WTC11 (cell line): ENCODE measurements around the gene LAMA2.

Experiments used
- ATF2 ChIP-seq: sonication (generic); formaldehyde crosslinking; IDR thresholded peaks from 2 replicates; pipeline ENCODE4 v1.8.1; 2022; ENCODE audit warnings: low read depth, missing genetic modification reagents, borderline replicate concordance
- CDX4 ChIP-seq: fragments of 250-450 bp; sonication (Bioruptor Pico); IDR thresholded peaks from 2 replicates; pipeline ENCODE4 v1.9.0; 2021; ENCODE audit warnings: moderate library complexity, mild to moderate bottlenecking, inconsistent platforms, borderline replicate concordance
- CREM ChIP-seq: sonication (generic); formaldehyde crosslinking; IDR thresholded peaks from 2 replicates; pipeline ENCODE4 v1.8.1; 2022; ENCODE audit warnings: mild to moderate bottlenecking, missing genetic modification reagents, moderate library complexity
- CTCF ChIP-seq: fragments of 200-600 bp; IDR thresholded peaks from 2 replicates; pipeline ENCODE4 v1.8.0; 2022; ENCODE audit warnings: antibody characterized with exemption
- ESRRA ChIP-seq: sonication (generic); formaldehyde crosslinking; IDR thresholded peaks from 2 replicates; pipeline ENCODE4 v1.8.1; 2022; ENCODE audit warnings: mild to moderate bottlenecking, missing genetic modification reagents, borderline replicate concordance
- SMAD4 ChIP-seq: sonication (generic); formaldehyde crosslinking; IDR thresholded peaks from 2 replicates; pipeline ENCODE4 v1.8.0; 2022; ENCODE audit warnings: mild to moderate bottlenecking, missing genetic modification reagents
- TF ChIP-seq, protein P1 (sequence below): sonication (generic); formaldehyde crosslinking; IDR thresholded peaks from 2 replicates; pipeline ENCODE4 v1.8.0; 2023; ENCODE audit warnings: missing genetic modification reagents

DNA sequence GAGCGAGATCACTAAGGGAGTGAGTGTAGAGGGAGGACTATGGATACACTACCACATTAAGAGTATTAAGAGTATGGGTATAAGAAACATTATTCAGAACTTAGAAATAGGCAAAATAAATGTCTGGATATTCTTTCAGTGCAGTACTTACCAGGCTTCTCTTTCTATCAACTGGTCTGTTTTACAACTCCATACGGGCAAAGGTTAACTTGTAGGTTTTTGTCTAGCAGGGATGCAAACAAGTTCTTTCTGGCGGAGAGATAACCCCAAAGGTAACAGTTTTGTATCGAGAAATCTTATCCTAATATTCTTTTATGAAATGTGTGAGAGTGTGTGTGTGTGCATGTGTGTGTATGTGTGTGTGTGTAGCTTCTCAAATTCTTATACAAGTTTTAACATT, 640.9 kb downstream of the LAMA2 start:
- TF ChIP-seq CDX4 (CRISPR knock-in tag) = no peak
- TF ChIP-seq SMAD4 = no peak
- TF ChIP-seq CTCF = no peak
- TF ChIP-seq ATF2 = no peak
- no peak for TF ChIP-seq ESRRA (CRISPR knock-in tag)
- TF ChIP-seq CREM (CRISPR knock-in tag) = no peak
- TF ChIP-seq, protein P1, sequence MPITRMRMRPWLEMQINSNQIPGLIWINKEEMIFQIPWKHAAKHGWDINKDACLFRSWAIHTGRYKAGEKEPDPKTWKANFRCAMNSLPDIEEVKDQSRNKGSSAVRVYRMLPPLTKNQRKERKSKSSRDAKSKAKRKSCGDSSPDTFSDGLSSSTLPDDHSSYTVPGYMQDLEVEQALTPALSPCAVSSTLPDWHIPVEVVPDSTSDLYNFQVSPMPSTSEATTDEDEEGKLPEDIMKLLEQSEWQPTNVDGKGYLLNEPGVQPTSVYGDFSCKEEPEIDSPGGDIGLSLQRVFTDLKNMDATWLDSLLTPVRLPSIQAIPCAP (CRISPR knock-in tag) = no peak
